ENCODE results near the gene AKAP6. TPM values are rescaled to one million over a fixed set of nuclear protein-coding genes. Genes with fewer than 3 reads are reported as not detected.

The AKAP6 gene
- total RNA-seq, 1 experiment from 2014 or later = 1.1 TPM

DNA sequence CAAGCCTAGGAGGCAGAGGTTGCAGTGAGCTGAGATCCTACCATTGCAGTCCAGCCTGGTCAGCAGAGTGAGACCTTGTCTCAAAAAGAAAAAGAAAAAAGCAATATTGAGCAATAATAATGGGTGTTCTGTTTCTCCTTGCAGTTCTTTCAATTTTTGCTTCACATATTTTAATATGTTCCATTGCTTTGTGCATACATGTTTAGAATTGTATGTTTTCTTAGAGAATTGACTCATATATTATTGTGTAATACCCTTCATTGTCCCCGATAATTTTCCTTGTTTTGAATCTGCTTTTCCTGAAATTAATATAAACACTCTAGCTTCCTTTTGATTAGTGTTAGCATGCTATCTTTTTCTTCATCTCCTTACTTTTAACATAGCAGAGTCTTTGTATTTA, 471.2 kb downstream of the AKAP6 start:
- no peak overlapping the region for H2BK12ac ChIP-seq (ENCODE audit: insufficient read length, low read depth, low read length)
- H3K27ac Mint-ChIP-seq = no peak overlapping the region
- H3K4me1 Mint-ChIP-seq = no peaks in the 10 kb centered on the region
- no peak for DNase-seq
- H2AK5ac ChIP-seq (ENCODE audit: insufficient read length, low read length) = no peak overlapping the region
- no peak overlapping the region for H2AFZ ChIP-seq (ENCODE audit: low read length)
- no peak overlapping the region for H2BK120ac ChIP-seq (ENCODE audit: low read depth, low read length, poor library complexity, severe bottlenecking)
- no peak overlapping the region for H4K5ac ChIP-seq (ENCODE audit: insufficient read length, low read depth, low read length)
- WGBS (ENCODE audit: extremely low coverage, insufficient read length, low lambda C conversion rate) = no CpG with 5 or more reads among the region's 1 CpG
- no peaks in the 10 kb centered on the region for H3K27me3 Mint-ChIP-seq (ENCODE audit: low read depth)
- H3K4me1 ChIP-seq (ENCODE audit: insufficient read depth, low read length) = no peaks in the 10 kb centered on the region
- no peak overlapping the region for H2BK20ac ChIP-seq (ENCODE audit: low read depth, low read length, poor library complexity, severe bottlenecking)
- no peak overlapping the region for H3K9ac ChIP-seq (ENCODE audit: extremely low read depth, insufficient read length, low read length)
- no peaks in the 10 kb centered on the region for H3K79me2 ChIP-seq (ENCODE audit: insufficient read depth, low read length)
- H3K56ac ChIP-seq (ENCODE audit: insufficient read length, low read depth, low read length) = no peak overlapping the region
- no peak overlapping the region for H2BK5ac ChIP-seq (ENCODE audit: insufficient read length, low read length)
- peaks cover 47 to 54% of the 10 kb centered on the region in 2 experiments for H3K9me3 Mint-ChIP-seq
- no peaks in the 10 kb centered on the region for H3K23me2 ChIP-seq (ENCODE audit: insufficient read length, low read depth, low read length, poor library complexity, severe bottlenecking)
- peaks cover 22 to 40% (median 23%) of the 10 kb centered on the region in 3 experiments for H3K36me3 Mint-ChIP-seq (ENCODE audit: insufficient read depth in 1 of 3, low read depth in 3 of 3)
- H4K20me1 ChIP-seq (ENCODE audit: control insufficient read depth, insufficient read depth, insufficient read length) = no peaks in the 10 kb centered on the region
- no peak overlapping the region for H3K27ac ChIP-seq (ENCODE audit: insufficient read length, low read depth, low read length)
- no peak overlapping the region for H4K91ac ChIP-seq (ENCODE audit: insufficient read length, low read depth, low read length)
- no peaks in the 10 kb centered on the region for H3K79me1 ChIP-seq (ENCODE audit: insufficient read depth, low read depth, low read length, poor library complexity, severe bottlenecking)
- no peak overlapping the region for H4K8ac ChIP-seq (replicated peaks; ENCODE audit: insufficient read length, low read depth, low read length)
- H3K23ac ChIP-seq (ENCODE audit: insufficient read length, low read depth, low read length) = no peak overlapping the region
- no peaks in the 10 kb centered on the region for H3K9me3 ChIP-seq (ENCODE audit: control insufficient read depth, low read depth, low read length)
- TF ChIP-seq, protein P1, sequence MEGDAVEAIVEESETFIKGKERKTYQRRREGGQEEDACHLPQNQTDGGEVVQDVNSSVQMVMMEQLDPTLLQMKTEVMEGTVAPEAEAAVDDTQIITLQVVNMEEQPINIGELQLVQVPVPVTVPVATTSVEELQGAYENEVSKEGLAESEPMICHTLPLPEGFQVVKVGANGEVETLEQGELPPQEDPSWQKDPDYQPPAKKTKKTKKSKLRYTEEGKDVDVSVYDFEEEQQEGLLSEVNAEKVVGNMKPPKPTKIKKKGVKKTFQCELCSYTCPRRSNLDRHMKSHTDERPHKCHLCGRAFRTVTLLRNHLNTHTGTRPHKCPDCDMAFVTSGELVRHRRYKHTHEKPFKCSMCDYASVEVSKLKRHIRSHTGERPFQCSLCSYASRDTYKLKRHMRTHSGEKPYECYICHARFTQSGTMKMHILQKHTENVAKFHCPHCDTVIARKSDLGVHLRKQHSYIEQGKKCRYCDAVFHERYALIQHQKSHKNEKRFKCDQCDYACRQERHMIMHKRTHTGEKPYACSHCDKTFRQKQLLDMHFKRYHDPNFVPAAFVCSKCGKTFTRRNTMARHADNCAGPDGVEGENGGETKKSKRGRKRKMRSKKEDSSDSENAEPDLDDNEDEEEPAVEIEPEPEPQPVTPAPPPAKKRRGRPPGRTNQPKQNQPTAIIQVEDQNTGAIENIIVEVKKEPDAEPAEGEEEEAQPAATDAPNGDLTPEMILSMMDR (conservative IDR thresholded peaks at IDR 0.05) = no peak
- no peak overlapping the region for H3K4me2 ChIP-seq (ENCODE audit: insufficient read depth, insufficient read length, low read length)
- H3K4ac ChIP-seq (ENCODE audit: low read depth, low read length) = no peak overlapping the region
- no peak overlapping the region for H3T11ph ChIP-seq (ENCODE audit: low read length)
- H3K4me3 Mint-ChIP-seq = no peak overlapping the region
- no peak overlapping the region for H3K14ac ChIP-seq (ENCODE audit: insufficient read depth, low read length)
- H3K18ac ChIP-seq (ENCODE audit: insufficient read length, low read depth, low read length) = no peak overlapping the region
- H2BK15ac ChIP-seq (ENCODE audit: low read depth, low read length) = no peak overlapping the region
- no peaks in the 10 kb centered on the region for H3K27me3 ChIP-seq (ENCODE audit: insufficient read depth, low read length)

Measured in H9 (cell line).